SHP77 (cell line): ENCODE results near the gene GP5.
A peak's percentile ranks its signal among the peaks of the same experiment; 100 is the strongest.

Experiments used
- DNase-seq, 2 experiments: peaks; one replicate each; lab custom pipeline; 2025; lab: John Stamatoyannopoulos, UW

GP5 gene, protein sequence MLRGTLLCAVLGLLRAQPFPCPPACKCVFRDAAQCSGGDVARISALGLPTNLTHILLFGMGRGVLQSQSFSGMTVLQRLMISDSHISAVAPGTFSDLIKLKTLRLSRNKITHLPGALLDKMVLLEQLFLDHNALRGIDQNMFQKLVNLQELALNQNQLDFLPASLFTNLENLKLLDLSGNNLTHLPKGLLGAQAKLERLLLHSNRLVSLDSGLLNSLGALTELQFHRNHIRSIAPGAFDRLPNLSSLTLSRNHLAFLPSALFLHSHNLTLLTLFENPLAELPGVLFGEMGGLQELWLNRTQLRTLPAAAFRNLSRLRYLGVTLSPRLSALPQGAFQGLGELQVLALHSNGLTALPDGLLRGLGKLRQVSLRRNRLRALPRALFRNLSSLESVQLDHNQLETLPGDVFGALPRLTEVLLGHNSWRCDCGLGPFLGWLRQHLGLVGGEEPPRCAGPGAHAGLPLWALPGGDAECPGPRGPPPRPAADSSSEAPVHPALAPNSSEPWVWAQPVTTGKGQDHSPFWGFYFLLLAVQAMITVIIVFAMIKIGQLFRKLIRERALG

DNA sequence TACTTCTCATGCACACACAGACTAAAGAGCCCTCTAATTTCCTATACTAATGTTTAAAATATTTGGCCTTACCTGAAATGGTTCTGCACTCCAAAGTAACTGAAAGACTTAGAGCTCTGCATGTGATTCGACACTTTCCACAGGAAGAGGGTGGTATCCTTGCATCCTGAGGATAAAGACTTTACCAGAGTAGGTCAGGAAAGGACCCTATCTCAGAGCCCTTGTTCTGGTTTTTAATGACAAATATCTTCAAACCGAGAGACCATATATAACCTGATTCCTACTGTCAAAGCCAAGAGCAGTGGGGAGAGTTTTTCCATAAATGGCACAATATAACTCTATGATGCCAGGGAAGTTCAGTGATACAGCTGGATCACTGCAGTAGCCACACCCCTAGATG lies at the start of gene GP5:
Gene GP5 (minus strand): TSS at position 101 of the 400 bp plus-strand sequence. CDS start 984 bp downstream, outside the sequence.
- DNase-seq: no peak

DNA sequence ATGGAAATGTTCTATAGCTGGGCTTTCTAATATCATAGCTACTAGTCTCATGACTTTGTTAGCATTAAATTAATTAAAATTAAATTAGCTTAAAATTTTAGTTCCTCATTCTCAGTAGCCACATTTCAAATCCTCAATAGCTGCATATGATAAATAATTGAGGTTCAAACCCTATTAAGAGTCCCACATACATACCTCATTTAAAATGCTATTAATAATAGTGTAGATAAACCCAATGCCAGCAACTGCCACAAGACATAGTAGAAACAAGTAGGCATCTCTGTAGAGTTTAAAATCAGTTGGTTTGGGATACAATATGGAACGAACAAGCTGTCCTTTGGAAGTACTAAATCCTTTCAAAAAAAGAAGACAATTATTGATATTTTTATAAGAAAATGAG lies 48.6 kb upstream of the GP5 start:
- DNase-seq: no peak

DNA sequence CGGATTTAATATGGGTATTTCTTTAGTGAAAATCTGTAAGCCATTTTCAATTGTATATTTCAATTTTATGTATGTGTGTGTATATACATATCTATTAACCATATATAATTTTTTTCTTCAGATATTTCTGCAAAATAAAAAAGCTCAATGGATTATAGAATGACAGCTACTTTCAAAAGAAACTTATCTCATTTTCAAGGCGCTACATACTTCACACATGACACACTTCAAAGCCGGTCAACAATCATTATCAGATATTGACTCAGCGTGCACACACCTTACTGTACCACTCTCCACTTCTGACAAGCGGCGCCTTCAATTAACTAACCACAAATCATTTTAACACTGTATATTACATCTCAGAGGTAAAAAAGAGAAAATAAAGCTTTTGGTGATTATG lies 48.1 kb upstream of the GP5 start:
- DNase-seq: no peak

DNA sequence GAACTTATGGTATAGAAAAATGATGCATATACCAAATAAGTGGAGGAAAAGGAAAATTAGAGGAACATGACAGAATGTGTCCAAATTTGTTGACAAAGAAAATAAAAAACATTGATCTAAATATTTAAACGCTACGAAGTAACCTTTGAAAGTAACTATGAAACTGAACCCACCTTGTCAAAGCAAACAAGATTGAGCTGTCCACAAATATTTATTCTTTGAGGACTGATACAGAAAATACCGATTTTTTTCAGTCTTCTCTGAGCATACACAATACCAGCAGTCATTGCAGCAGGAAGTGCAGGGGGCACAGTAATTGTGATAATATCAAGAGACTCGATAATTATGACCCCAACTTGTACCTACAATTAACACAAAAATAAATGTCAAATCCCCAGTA lies 47.7 kb upstream of the GP5 start:
- no peak for DNase-seq

DNA sequence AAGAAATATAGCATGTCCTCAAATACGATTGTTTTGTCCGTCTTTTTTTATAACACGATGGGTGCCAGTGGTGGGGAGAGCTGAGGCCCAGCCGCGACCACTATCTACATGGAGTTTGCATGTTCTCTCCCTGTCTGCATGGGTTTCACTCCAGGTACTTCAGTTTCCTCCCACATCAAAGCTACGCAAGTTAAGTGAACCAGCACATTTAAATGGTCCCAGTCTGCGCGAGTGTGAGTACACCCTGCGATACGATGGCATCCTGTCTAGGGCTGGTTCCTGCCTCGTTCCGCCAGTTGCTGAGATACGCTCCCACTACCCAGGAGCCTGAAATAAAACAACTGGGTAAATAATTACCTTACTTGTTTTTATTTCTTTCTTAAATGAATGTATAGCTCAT lies 47.1 kb upstream of the GP5 start:
- no peak for DNase-seq

DNA sequence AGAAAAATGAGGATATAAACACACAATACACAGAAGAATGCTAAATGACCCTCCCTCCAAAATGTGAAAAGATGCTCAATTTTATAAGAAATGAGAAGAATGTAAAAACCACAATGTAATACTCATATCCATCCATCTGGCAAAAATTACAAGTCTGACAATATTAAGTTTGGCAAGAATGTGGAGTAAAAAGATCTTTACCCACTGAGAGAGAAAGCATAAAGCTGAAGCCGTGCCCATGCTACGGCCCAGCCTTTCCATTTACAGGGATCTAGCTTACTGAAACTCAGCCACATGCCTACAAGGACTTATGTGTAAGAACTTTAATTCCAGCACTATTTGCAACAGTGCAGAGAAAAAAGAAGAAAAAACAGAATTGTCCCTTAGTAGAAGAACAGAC lies 44.8 kb upstream of the GP5 start:
- DNase-seq: no peak

DNA sequence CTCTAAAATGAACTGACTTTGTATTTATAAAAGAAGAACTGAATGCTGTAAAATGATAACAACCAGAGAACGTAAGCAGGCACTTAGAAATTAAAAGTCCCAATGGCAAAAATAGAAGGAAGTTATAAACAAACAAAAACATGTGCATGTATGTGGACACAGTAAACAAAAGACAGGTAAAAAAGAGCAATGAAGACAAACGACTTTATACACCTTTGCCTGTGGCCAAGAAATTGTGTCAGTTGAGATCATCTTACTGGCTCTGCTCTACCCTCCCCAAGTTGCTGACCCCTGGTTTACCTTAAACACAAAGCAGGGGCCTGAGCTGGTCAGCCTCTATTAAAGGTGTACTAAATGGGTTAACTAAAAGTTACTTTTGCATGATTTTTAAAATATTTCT lies 41.7 kb upstream of the GP5 start:
- DNase-seq: no peak

DNA sequence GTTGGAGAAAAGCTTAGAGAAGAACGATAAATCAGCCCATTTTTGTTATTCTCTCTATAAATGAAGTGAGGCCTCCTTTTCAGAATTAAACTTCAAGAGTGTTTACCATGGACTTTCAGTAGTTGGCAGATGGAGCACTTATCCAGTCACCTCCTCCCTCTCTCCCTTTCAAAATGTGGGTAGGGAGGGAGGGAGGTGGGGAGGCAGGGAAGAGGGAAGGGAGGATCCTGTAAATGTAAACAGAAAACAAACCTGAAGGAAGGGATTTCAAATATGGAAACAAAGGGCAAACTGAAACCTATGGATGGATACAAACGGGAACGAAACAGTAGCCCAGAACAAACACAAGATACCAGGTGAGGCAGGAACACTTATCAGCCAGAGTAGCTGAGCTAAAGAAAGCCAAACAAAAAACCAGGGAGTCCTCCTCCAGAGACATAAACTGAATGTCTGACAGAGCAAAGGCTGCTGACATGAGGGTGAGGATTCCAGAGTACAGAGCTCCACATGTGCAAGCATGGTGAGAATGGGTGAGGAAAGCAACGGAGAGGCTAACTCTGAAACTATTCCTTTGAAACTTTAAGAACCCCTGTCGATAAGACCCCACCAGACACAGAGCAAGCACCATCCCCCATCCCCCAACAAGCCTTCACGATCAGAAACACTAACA lies 41.0 kb upstream of the GP5 start:
- DNase-seq: peak in 1 of 2 experiments; percentile 4

DNA sequence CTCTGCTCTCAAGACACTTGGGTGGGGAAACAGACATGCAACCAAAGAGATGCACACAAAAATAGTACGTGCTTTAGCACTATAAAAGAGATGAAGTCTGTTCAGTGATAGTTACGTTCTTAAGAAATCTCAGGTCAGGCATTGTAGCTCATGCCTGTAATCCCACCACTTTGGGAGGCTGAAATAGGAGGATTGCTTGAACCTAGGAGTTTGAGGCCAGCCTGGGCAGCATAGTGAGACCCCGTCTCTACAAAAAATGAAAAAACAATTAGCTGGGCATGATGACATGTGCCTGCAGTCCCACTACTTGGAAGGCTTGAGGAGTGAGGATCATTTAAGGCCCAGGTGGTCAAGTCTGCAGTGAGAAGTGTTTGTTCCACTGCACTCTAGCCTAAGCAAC lies 35.4 kb upstream of the GP5 start:
- no peak for DNase-seq

DNA sequence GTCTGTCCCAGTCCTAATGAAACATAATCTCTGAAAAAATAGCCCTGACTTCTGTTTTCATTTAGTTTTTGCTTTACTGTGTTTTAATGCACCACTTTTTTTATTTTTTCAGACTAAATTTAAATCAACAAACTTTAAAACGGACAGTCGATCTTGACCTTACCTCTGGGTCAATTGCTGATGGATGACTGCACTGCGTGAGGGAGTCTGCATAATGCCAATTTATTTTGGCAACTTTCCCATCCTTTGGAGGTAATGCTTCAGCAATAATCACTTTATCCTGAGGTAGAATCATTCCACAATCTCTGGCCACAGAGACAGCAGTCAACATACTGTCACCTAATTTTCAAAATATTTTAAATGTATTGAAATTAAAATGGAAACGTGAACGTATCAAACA lies 32.5 kb upstream of the GP5 start:
- peak in 1 of 2 experiments; percentile 2 for DNase-seq

DNA sequence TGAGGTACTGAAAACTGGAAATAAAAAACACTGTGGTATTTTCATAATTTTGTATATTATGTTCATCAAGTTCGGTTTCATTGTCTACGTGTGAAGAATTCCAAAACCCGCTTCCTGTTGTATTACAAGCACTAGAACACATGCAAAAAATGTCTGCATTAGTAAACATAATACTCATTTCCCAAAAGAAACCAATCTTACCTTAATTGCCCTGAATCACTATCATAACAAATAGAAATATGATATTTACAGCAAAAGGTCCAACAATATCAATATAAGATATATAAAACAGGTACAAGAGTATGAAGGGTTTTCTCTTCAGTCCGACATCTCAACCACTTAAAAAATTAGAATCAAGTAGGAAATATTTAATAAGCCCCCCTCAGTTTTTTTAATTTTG lies 26.3 kb upstream of the GP5 start:
- no peak for DNase-seq

DNA sequence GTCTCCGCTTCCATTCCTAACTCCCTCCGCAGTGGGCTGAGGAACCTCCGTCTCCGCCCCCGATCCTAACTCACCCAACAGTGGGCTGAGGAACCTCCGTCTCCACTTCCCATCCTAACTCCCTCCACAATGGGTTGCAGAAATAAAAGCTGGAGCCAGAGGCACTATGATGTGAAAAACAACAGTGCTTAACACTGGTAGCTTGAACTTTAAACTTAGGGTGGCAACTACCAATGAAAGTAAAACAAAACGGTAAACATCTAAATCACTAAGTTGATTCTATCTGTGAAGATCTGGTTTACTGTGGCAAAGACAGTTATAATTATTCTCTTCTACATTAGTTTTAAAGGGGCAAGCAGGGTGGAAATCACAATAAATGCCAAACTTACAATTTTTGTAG lies 25.9 kb upstream of the GP5 start:
- DNase-seq: no peak

DNA sequence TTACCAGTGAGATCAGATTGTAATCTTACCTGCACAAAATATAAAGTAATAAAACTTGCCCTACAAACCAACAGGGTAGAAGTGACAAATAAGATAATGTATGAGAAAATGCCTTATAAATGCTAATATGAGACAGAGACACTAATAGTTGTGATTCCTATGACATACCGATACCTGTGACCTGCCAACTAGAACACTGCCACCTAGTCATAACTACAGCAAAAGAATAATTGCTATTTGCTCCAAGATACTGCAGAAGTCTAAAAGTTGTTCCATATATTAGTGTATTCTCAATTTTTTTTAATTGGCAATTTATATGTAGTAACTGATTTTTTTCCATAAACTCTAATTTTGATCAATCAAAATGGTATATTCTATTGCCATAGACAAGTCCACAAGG lies 25.3 kb upstream of the GP5 start:
- DNase-seq: no peak

DNA sequence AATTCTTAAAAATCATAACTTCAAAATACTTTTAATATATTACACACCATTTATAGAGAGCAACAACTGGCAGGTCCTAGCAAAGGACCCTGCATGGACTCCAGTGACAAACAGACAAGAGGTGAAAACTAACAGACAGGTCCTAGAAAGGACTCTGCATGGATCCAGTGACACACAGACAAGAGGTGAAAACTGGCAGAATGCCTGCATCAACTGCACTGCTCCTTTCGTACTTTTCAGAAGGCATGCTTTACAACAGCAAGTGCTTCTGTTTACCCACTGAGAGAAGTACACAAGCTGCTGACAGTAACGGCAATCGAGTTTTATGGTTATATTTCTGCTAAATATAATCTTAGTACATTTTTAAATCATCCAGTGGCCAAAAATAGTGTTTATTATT lies 24.3 kb upstream of the GP5 start:
- no peak for DNase-seq

DNA sequence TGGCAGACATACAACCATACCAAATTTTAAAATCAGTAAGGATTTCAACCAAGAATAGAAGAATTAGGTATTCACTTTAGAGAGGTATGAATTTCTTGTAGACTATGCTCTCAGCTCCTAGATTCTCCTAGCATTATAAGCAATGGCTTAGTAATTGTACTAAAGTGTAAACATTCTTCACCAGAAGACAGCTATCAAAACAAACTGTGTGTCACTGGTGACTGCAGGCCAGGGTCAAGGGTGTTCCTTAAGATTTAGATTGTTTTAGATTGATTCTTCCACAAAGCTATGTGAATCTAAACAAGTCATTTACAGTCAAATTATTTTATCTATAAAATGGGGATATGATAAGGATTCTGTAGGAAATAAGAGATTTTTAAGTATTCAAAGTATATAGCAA lies 23.1 kb upstream of the GP5 start:
- no peak for DNase-seq

DNA sequence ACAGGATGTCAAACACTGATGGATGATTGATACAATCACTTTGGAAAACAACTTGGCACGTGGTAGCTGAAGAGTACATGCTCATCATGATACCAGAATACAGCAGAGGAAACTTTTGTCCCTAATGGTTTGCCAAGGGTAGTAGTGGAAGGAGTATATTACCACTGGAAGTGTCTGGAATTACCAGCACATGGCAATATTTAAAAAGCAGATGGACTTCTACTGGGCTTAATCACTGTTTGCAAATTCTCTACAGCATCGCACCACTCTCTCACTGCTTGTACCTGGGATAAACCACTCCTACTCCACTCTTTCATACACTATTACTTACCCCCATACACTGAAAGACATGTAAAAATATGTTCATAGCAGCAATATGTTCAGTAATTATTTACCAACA lies 19.6 kb upstream of the GP5 start:
- DNase-seq: no peak

DNA sequence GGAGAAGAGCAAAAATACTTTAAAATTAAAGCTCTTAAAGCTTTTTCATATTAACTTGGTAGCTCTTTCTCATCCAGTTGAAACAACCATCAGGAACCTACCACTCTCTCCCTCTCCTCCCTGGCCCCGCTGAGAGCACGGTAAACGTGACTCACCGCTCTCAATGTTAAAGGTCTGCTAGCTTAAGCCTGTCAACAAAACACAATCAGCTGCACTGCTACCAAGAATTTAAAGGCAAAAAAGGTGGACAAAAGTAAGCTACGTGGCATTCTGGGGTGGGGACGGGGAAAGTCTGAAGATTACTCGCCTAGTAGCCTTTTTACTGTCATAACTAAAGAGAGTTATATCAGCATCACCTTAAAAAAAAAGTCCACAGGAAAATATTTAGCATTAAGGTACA lies 8.4 kb upstream of the GP5 start:
- no peak for DNase-seq

DNA sequence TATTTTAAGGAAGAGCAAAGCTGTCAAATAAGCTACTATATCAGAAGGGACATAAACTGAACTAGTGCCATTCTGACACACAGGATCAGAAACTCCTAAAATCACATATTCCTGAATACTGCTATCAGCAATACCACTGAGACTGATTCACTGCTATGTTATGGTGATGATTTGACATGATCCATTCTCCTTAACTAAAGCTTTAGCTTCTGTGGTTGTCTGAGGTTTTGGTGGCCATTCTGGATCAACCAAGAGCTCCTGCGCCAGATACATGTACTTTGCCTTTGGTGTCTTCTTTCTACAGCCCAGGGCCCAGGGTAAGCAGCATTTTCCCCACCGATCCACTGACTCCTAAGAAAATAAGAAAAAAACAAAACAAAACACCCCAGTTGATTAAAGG lies 6.7 kb upstream of the GP5 start:
- DNase-seq: no peak

DNA sequence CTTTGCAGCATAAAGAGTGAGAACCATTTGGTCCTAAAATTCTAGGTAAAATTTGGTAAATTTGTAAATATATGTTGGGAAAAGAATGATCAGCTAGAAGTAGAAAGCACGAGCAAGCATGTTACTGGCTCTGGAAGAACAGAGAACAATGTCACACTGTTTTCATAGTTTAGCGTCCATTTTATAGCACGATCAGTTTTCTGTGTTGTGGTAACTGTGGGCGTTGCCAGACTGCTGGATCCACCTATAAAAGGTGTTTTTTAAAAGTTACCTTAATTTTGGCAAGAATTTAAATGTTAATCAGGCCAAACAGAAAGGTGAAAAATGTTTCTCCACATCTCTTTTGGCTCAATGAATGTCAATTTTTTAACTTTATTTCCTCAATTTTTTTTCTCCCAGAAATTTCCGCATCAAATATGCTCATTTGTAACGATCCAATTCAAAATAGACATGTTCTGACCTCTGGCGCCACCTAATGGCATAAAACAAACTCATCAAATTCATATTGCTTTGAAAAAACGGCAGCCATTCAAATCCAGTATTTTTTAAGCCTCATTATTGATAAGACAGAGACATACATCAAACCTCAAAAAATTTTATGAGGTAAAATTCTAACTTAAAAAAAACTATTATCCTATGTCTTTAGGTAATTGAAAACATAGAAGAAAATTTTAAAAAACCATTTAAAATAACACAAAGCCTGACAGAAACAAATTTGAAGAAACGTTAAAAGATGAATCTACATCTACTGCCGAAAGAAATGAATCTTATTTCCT lies 5.5 kb upstream of the GP5 start:
- no peak for DNase-seq

DNA sequence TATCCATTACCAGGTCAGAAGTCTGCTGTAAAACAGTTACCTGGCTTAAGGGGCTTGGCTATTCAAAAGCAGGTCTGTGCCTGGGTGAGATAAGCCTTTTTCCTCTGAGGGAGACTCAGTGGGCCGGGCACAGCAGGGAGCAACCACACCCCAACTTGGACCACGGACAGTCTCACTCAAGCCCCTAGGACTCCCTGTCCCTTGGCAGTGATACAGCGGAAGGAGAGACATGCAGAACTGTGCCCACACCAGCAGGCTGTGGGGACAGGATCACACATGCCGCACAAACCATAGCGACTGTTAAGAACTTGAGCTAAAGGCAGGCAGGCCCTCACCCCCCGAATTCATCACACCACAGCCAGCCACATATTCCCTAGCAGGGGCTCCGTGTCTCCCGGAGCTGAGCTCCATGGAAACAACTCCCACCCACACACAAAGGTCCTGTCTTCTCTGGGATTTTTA lies 2.8 kb upstream of the GP5 start:
- DNase-seq: no peak

DNA sequence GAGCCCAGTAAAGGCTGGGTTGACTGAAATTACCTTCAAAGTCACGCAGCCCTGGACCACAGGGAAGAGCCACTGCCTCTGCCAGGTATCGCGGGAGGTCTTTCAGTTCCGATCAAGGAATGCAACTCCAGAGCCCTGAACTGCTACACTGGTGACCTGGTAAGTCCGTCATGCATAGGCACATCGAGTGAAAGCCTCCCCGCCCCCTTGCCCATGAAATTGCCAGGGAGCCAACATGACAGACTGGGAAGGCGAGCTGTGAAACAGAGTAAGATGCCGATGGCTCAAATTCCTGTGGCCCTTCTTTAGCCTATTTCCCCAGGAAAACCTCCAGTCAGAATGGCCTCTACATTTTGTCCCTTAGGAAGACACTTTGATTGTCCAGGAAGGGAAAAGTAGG lies 2.3 kb upstream of the GP5 start:
- no peak for DNase-seq

DNA sequence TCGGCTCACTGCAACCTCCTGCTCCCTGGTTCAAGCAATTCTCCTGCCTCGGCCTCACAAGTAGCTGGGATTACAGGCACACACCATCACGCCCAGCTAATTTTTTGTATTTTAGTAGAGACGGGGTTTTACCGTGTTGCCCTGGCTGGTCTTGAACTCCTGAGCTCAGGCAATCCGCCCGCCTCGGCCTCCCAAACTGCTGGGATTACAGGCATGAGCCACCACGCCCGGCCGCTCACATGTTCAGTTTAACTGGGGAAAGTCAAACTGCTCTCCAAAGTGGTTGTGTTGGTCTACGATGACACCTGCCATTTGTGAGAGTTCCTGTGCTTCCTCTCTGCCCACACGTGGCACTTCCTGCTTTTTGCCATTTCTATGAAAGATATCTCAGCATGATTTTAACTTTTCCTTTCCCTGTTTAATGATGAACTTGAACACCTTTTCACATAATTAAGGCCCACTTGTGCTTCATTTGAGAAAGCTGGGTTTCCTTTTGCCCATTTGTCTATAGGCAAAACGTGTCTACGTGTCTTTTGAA lies 877 bp upstream of the GP5 start:
- no peak for DNase-seq
